Mesendoderm (in vitro differentiated cells): ENCODE results near the gene BACE2.

Source experiments
- DNase-seq: peaks from one replicate; pipeline ENCODE4 v3.0.0; 2013
- H2AK5ac ChIP-seq: 2 replicates; pipeline ENCODE4 v1.6.1; 2013; ENCODE audit warnings: low read length, inconsistent platforms
- H2BK120ac ChIP-seq: 2 replicates; pipeline ENCODE4 v1.6.1; 2013; ENCODE audit warnings: low read depth, mild to moderate bottlenecking, low read length, moderate library complexity, mixed read lengths
- H2BK15ac ChIP-seq: replicated peaks from 2 replicates; pipeline ENCODE4 v1.6.1; 2013; ENCODE audit warnings: low read depth, mild to moderate bottlenecking, moderate library complexity
- H2BK5ac ChIP-seq: 2 replicates; pipeline ENCODE4 v1.6.1; 2013; ENCODE audit warnings: low read length, inconsistent platforms
- H3K18ac ChIP-seq: 2 replicates; pipeline ENCODE4 v1.6.1; 2013; ENCODE audit warnings: mild to moderate bottlenecking, low read length, mixed read lengths
- H3K23ac ChIP-seq: one replicate; pipeline ENCODE4 v1.6.1; 2013; ENCODE audit warnings: low read length
- H3K27ac ChIP-seq: 2 replicates; pipeline ENCODE4 v1.5.1; 2013; ENCODE audit warnings: low read depth, mild to moderate bottlenecking, inconsistent platforms, low read length, moderate library complexity
- H3K27me3 ChIP-seq: 2 replicates; pipeline ENCODE4 v1.6.1; 2013; ENCODE audit warnings: low read length, control low read depth, mild to moderate bottlenecking, inconsistent platforms; ENCODE audit not compliant: insufficient read depth, poor library complexity
- H3K36me3 ChIP-seq: 2 replicates; pipeline ENCODE4 v1.6.1; 2013; ENCODE audit warnings: low read length, inconsistent platforms; ENCODE audit not compliant: control insufficient read depth, insufficient read depth
- H3K4ac ChIP-seq: one replicate; pipeline ENCODE4 v1.6.1; 2013; ENCODE audit warnings: low read depth, mild to moderate bottlenecking, low read length, moderate library complexity
- H3K4me1 ChIP-seq: 2 replicates; pipeline ENCODE4 v1.6.1; 2013; ENCODE audit warnings: low read depth, low read length, inconsistent platforms; ENCODE audit not compliant: control insufficient read depth
- H3K4me2 ChIP-seq: 2 replicates; pipeline ENCODE4 v1.6.1; 2013; ENCODE audit warnings: low read length
- H3K4me3 ChIP-seq: 2 replicates; pipeline ENCODE4 v1.5.1; 2013; ENCODE audit warnings: mild to moderate bottlenecking, low read length
- H3K56ac ChIP-seq: one replicate; pipeline ENCODE4 v1.6.1; 2013; ENCODE audit warnings: low read length
- H3K79me1 ChIP-seq: 2 replicates; pipeline ENCODE4 v1.6.1; 2013; ENCODE audit warnings: low read length, inconsistent platforms
- H3K79me2 ChIP-seq: 2 replicates; pipeline ENCODE4 v1.6.1; 2013; ENCODE audit warnings: mild to moderate bottlenecking, low read length; ENCODE audit not compliant: control insufficient read depth, insufficient read depth
- H3K9ac ChIP-seq: 2 replicates; pipeline ENCODE4 v1.6.1; 2013; ENCODE audit warnings: low read length, inconsistent platforms
- H4K5ac ChIP-seq: one replicate; pipeline ENCODE4 v1.6.1; 2013; ENCODE audit warnings: low read length
- H4K8ac ChIP-seq: one replicate; pipeline ENCODE4 v1.6.1; 2013; ENCODE audit warnings: low read depth, mild to moderate bottlenecking, control low read depth, low read length, moderate library complexity
- WGBS: extraction: QIAGEN DNeasy Blood & Tissue Kit; methylation state at CpG from one replicate; pipeline ENCODE4 v1.1.7; 2013; ENCODE audit warnings: low lambda C conversion rate, missing lambda C conversion rate; ENCODE audit not compliant: insufficient coverage; ENCODE audit errors: extremely low coverage; 5-methylcytosine and 5-hydroxymethylcytosine counted together

The BACE2 gene

DNA sequence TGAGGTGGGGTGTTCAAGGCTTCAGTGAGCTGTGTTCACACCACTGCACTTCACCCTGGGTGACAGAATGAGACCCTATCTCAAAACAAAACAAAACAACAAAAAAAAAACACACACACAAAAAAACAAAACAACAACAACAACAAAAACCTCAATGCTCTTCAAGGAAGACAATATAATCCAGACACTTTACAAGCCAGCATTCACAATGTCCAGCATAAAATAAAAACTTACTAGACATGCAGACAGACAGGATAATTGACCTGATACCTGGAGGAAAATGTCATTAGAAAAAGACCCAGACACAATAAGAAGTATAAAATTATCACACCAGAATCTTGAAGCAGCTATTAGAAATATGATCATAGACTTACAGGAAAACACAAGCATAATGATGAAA lies 39.0 kb upstream of the BACE2 start:
- Histone ChIP-seq H2BK5ac (no peak overlapping the region), H3K23ac (no peak overlapping the region), H3K79me2 (no peaks in the 10 kb centered on the region), H3K18ac (no peak overlapping the region), H3K9ac (no peak overlapping the region), H2BK15ac (no peak overlapping the region), H3K79me1 (no peaks in the 10 kb centered on the region), H3K36me3 (no peaks in the 10 kb centered on the region), H4K8ac (no peak overlapping the region), H3K4me2 (no peak overlapping the region), H3K4ac (no peak overlapping the region), H3K27me3 (no peaks in the 10 kb centered on the region), H2BK120ac (no peak overlapping the region), H3K4me1 (no peaks in the 10 kb centered on the region), H3K4me3 (no peak overlapping the region), H3K27ac (no peak overlapping the region), H2AK5ac (no peak overlapping the region), H3K56ac (no peak overlapping the region), H4K5ac (no peak overlapping the region)
- no peak for DNase-seq

DNA sequence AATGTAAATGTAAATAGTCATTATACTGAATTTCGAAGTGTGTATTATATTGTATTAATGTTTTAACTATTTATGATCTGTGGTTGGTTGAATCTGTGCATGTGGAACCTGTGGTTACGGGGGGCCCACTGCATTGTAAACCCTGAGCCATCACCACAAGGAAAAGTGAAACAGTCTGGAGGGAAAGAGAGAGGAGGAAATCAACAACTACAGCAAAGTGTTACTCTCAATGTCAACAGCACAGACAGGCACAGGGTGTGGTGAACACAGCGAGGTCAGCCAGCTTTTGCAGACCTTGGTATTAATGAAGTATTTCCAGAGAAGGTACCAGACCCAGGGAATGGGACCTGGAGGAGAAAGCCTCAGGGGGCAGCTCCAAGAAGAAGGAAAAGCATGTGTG lies 37.1 kb upstream of the BACE2 start:
- no peak overlapping the region for H3K56ac ChIP-seq
- no peaks in the 10 kb centered on the region for H3K79me2 ChIP-seq
- no peak overlapping the region for H4K5ac ChIP-seq
- H2BK5ac ChIP-seq: no peak overlapping the region
- H3K4me1 ChIP-seq: no peaks in the 10 kb centered on the region
- no peak overlapping the region for H3K4ac ChIP-seq
- H3K27me3 ChIP-seq: no peaks in the 10 kb centered on the region
- H3K23ac ChIP-seq: no peak overlapping the region
- H3K36me3 ChIP-seq: no peaks in the 10 kb centered on the region
- H2BK15ac ChIP-seq: no peak overlapping the region
- H3K4me3 ChIP-seq: no peak overlapping the region
- H2AK5ac ChIP-seq: no peak overlapping the region
- no peak for DNase-seq
- H3K18ac ChIP-seq: no peak overlapping the region
- no peak overlapping the region for H3K27ac ChIP-seq
- no peak overlapping the region for H3K4me2 ChIP-seq
- no peaks in the 10 kb centered on the region for H3K79me1 ChIP-seq
- H3K9ac ChIP-seq: no peak overlapping the region
- no peak overlapping the region for H4K8ac ChIP-seq
- no peak overlapping the region for H2BK120ac ChIP-seq
- WGBS: 100% methylated on average over 1 of the region's 3 CpGs

DNA sequence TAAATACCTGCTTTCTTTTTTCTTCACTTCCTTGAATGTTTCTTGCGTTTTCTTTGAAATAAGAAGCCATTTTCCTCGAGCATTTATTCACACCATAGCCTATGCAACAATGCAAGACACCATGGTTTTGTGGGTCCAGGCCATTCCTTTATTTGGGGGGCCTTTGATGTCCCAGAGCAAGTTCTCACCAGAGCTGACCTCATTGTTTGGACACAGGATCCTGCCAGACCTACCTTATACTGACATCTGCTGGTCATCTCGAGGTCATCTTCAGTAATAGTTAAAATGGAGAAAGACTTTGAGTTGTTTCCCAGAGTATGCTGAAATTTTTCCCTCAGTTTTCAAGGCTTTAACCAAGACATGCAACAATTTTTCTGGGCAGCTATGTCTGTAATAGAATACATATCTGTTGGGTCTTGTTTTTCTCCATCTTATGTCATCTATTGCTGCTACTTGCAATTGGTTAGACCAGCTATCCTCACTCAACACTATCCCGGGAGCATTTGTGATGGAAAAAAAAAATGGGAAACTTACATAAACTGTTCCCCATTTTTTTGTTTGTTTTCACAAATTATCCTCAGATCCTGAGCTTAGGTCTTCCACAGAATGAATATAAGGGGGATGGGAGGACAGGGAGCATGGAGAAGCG lies 34.0 kb upstream of the BACE2 start:
- H3K4me3 ChIP-seq: no peak overlapping the region
- H3K27ac ChIP-seq: no peak overlapping the region
- no peaks in the 10 kb centered on the region for H3K79me1 ChIP-seq
- no peak overlapping the region for H3K9ac ChIP-seq
- no peak overlapping the region for H3K23ac ChIP-seq
- whole genome bisulfite sequencing: no CpG with 5 or more reads among the region's 5 CpGs
- no peak overlapping the region for H2BK120ac ChIP-seq
- no peak overlapping the region for H4K8ac ChIP-seq
- no peaks in the 10 kb centered on the region for H3K79me2 ChIP-seq
- DNase-seq: peak; percentile 60
- no peak overlapping the region for H3K4me2 ChIP-seq
- no peak overlapping the region for H4K5ac ChIP-seq
- no peaks in the 10 kb centered on the region for H3K4me1 ChIP-seq
- no peaks in the 10 kb centered on the region for H3K27me3 ChIP-seq
- no peak overlapping the region for H3K4ac ChIP-seq
- H2AK5ac ChIP-seq: no peak overlapping the region
- no peak overlapping the region for H2BK5ac ChIP-seq
- H3K56ac ChIP-seq: no peak overlapping the region
- H2BK15ac ChIP-seq: no peak overlapping the region
- no peak overlapping the region for H3K18ac ChIP-seq
- no peaks in the 10 kb centered on the region for H3K36me3 ChIP-seq

DNA sequence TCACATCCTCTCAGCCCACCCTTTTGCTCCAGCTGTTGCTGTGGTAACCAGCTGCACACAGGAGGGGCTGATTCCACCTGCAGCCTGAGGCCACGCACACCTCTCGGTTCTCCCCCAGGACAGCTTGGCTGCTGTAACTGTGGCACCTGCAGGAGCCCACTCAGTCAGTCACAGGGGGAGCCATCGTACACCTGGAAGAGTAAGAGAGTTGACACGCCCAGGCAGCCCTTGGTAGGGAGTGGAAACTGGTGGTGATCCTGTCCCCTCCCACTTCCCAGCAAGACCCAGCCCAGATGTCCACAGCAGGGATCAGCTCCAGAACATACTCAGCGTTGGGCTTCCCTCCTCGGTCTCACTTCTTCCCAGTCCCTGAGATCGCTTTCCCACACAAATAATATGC lies 32.2 kb upstream of the BACE2 start:
- Histone ChIP-seq H3K36me3 (no peaks in the 10 kb centered on the region), H3K79me2 (no peaks in the 10 kb centered on the region), H4K5ac (no peak overlapping the region), H3K4me3 (no peak overlapping the region), H2BK5ac (no peak overlapping the region), H4K8ac (no peak overlapping the region), H3K9ac (no peak overlapping the region), H3K4me2 (no peak overlapping the region), H3K27me3 (no peaks in the 10 kb centered on the region), H3K23ac (no peak overlapping the region), H2AK5ac (no peak overlapping the region), H3K79me1 (no peaks in the 10 kb centered on the region), H3K27ac (no peak overlapping the region), H3K56ac (no peak overlapping the region), H3K18ac (no peak overlapping the region), H3K4ac (no peak overlapping the region), H2BK120ac (no peak overlapping the region), H2BK15ac (no peak overlapping the region), H3K4me1 (no peaks in the 10 kb centered on the region)
- WGBS: no CpG with 5 or more reads among the region's 7 CpGs
- no peak for DNase-seq

DNA sequence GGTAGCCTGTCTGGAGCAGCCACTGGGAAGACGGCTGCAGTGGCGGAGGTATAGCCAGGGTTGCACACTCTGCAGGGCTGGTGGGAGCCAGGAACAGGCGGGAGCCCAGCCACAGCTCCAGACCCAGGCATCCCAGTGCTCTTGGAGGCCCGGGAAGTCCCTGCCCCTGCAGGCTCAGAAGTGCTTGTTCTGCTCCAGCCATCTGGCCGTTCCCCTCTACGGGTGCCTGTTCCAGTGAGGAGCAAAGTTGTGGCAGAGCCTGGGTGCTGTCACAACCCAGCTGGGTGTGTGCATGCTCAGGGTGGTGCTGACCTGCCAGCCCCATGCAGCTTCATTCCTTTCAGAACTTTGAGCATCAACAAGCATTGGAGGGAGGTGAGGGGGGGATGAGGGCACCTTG lies 31.7 kb upstream of the BACE2 start:
- Histone ChIP-seq H3K79me1 (no peaks in the 10 kb centered on the region), H3K4me3 (no peak overlapping the region), H2BK5ac (no peak overlapping the region), H4K5ac (no peak overlapping the region), H3K27ac (no peak overlapping the region), H2AK5ac (no peak overlapping the region), H3K18ac (no peak overlapping the region), H3K23ac (no peak overlapping the region), H3K4me2 (no peak overlapping the region), H2BK15ac (no peak overlapping the region), H3K27me3 (no peaks in the 10 kb centered on the region), H4K8ac (no peak overlapping the region), H3K56ac (no peak overlapping the region), H2BK120ac (no peak overlapping the region), H3K79me2 (no peaks in the 10 kb centered on the region), H3K9ac (no peak overlapping the region), H3K4me1 (no peaks in the 10 kb centered on the region), H3K36me3 (no peaks in the 10 kb centered on the region), H3K4ac (no peak overlapping the region)
- WGBS: no CpG with 5 or more reads among the region's 6 CpGs
- no peak for DNase-seq

DNA sequence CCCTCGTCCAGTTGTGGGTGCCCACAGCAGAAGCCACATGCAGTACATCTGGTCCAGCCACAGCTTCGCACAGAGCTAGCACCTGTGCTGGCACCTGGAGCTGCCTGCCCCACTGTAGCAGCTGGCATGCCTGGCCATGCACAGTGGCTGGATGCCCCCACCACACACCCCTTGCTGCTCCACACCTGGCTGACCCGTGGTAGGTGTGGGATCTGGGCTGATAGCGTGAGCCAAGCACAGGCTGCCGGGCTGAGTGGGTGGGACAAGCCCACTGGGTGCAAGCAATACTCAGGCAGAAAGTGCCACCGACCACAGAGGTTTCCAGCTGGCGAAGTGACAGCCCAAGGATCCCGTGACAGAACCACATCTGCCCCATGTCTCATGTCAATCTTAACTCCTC lies 30.6 kb upstream of the BACE2 start:
- WGBS: no CpG with 5 or more reads among the region's 8 CpGs
- H3K4me2 ChIP-seq: no peak overlapping the region
- H4K5ac ChIP-seq: no peak overlapping the region
- no peak overlapping the region for H4K8ac ChIP-seq
- H3K27ac ChIP-seq: no peak overlapping the region
- no peaks in the 10 kb centered on the region for H3K36me3 ChIP-seq
- H2BK5ac ChIP-seq: no peak overlapping the region
- no peaks in the 10 kb centered on the region for H3K4me1 ChIP-seq
- H3K9ac ChIP-seq: no peak overlapping the region
- H3K23ac ChIP-seq: no peak overlapping the region
- no peak for DNase-seq
- no peak overlapping the region for H2BK15ac ChIP-seq
- H3K79me1 ChIP-seq: no peaks in the 10 kb centered on the region
- H2AK5ac ChIP-seq: no peak overlapping the region
- no peak overlapping the region for H3K4ac ChIP-seq
- no peaks in the 10 kb centered on the region for H3K27me3 ChIP-seq
- H2BK120ac ChIP-seq: no peak overlapping the region
- no peak overlapping the region for H3K56ac ChIP-seq
- H3K79me2 ChIP-seq: no peaks in the 10 kb centered on the region
- H3K18ac ChIP-seq: no peak overlapping the region
- no peak overlapping the region for H3K4me3 ChIP-seq
